ENCODE results near the gene IPO13.

DNA sequence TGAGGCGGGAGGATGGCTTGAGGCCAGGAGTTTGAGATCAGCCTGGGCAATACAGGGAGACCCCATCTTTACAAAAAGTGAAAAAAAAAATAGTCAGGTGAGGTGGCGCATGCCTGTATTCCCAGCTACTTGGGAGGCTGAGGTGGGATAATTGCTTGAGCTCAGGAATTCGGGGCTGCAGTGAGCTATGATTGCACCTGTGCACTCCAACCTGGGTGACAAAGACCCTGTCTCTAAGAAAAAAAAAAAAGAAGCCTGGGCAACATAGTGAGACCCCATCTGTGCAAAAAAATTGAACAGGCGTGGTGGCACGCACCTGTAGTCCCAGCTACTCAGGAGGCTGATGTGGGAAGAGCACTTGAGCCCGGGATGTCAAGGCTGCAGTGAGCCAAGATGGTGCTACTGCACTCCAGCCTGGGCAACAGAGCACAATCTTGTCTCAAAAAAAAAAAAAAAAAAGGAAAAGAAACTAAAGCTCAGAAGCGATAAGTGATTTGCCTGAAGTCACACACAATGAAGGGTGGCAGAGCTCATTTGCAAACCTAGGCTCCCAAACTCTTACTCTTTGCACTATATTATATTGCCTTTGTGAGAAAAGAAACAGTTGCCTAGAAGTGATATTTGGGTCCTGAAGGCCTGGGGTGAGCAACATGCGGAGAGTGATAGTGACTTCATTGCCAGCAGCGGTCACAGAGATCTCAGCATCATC, 46.6 kb downstream of the IPO13 start:
- no peak for TF ChIP-seq POLR2A (IDR thresholded peaks at IDR 0.05)
- no peak for TF ChIP-seq CTCF (IDR thresholded peaks at IDR 0.05)
